Osteoblast (primary cell): Measurements from ENCODE around the gene KASH5. TPM values are rescaled to one million over a fixed set of nuclear protein-coding genes. Genes with fewer than 3 reads are reported as not detected.

Source experiments
- DNase-seq: peaks from one replicate; pipeline ENCODE4 v3.0.0; 2011; ENCODE audit warnings: low spot score, mixed read lengths; ENCODE audit not compliant: insufficient read length; ENCODE audit errors: missing footprints
- H2AFZ ChIP-seq: 2 replicates; pipeline ENCODE4 v1.6.0; 2011; ENCODE audit warnings: mild to moderate bottlenecking, low read length
- H3K27ac ChIP-seq: 2 replicates; pipeline ENCODE4 v1.5.1; 2011; ENCODE audit warnings: mild to moderate bottlenecking, low read depth, low read length, moderate library complexity
- H3K27me3 ChIP-seq: 2 replicates; pipeline ENCODE4 v1.6.0; 2012; ENCODE audit warnings: mild to moderate bottlenecking, control low read depth, inconsistent platforms, low read length, moderate library complexity; ENCODE audit not compliant: insufficient read depth
- H3K36me3 ChIP-seq: 2 replicates; pipeline ENCODE4 v1.5.1; 2011; ENCODE audit warnings: mild to moderate bottlenecking, low read length, control low read depth, moderate library complexity; ENCODE audit not compliant: insufficient read depth
- H3K4me1 ChIP-seq: 2 replicates; pipeline ENCODE4 v1.5.1; 2011; ENCODE audit warnings: mild to moderate bottlenecking, low read length, control low read depth, moderate library complexity; ENCODE audit not compliant: insufficient read depth
- H3K4me2 ChIP-seq: 2 replicates; pipeline ENCODE4 v1.6.0; 2011; ENCODE audit warnings: mild to moderate bottlenecking, low read length; ENCODE audit not compliant: insufficient read depth
- H3K4me3 ChIP-seq: fragments of 200-600 bp; sonication (generic); 3 replicates; pipeline ENCODE4 v1.5.1; 2012; ENCODE audit warnings: mild to moderate bottlenecking, low read length, inconsistent platforms; ENCODE audit not compliant: insufficient read depth
- H3K79me2 ChIP-seq: 2 replicates; pipeline ENCODE4 v1.6.0; 2012; ENCODE audit warnings: mild to moderate bottlenecking, low read length, control low read depth, inconsistent platforms; ENCODE audit not compliant: insufficient read depth
- H3K9me3 ChIP-seq: 2 replicates; pipeline ENCODE4 v1.5.1; 2011; ENCODE audit warnings: low read depth, low read length, control low read depth
- H4K20me1 ChIP-seq: 2 replicates; pipeline ENCODE4 v1.6.0; 2012; ENCODE audit warnings: mild to moderate bottlenecking, low read length, control low read depth; ENCODE audit not compliant: insufficient read depth
- total RNA-seq: library from RNA; depleted of rRNA; stranded (reverse); fragments of >200 nt; gene quantifications from 2 replicates; pipeline ENCODE4 v1.2.3, GENCODE V29; 2012
- TF ChIP-seq, protein P1 (sequence below): IDR thresholded peaks from 2 replicates; pipeline ENCODE4 v1.5.1; 2011; ENCODE audit warnings: mild to moderate bottlenecking, low read depth, low read length, moderate library complexity; ENCODE audit errors: extremely low read depth

Gene KASH5
- total RNA-seq, 1 donor = not detected

- DNase-seq = peak; percentile 50
- H2AFZ ChIP-seq = peak overlapping the region; percentile 83
- H3K27ac ChIP-seq = no peak overlapping the region
- H3K27me3 ChIP-seq = no peaks in the 10 kb centered on the region
- no peaks in the 10 kb centered on the region for H3K9me3 ChIP-seq
- H3K36me3 ChIP-seq = peaks cover 42% of the 10 kb centered on the region
- no peak overlapping the region for H3K4me2 ChIP-seq
- H3K4me3 ChIP-seq = no peak overlapping the region
- TF ChIP-seq, protein P1, sequence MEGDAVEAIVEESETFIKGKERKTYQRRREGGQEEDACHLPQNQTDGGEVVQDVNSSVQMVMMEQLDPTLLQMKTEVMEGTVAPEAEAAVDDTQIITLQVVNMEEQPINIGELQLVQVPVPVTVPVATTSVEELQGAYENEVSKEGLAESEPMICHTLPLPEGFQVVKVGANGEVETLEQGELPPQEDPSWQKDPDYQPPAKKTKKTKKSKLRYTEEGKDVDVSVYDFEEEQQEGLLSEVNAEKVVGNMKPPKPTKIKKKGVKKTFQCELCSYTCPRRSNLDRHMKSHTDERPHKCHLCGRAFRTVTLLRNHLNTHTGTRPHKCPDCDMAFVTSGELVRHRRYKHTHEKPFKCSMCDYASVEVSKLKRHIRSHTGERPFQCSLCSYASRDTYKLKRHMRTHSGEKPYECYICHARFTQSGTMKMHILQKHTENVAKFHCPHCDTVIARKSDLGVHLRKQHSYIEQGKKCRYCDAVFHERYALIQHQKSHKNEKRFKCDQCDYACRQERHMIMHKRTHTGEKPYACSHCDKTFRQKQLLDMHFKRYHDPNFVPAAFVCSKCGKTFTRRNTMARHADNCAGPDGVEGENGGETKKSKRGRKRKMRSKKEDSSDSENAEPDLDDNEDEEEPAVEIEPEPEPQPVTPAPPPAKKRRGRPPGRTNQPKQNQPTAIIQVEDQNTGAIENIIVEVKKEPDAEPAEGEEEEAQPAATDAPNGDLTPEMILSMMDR = no peak
- H3K79me2 ChIP-seq = no peaks in the 10 kb centered on the region
- no peaks in the 10 kb centered on the region for H3K4me1 ChIP-seq
- H4K20me1 ChIP-seq = peaks cover 2% of the 10 kb centered on the region
These were observed 39.5 kb upstream of the KASH5 start for GRCh38 chr19:49348305-49349189.

GRCh38 chr19:49349567-49349966 is 38.5 kb upstream of the KASH5 start:
- H3K36me3 ChIP-seq = peaks cover 47% of the 10 kb centered on the region
- no peak overlapping the region for H3K4me2 ChIP-seq
- no peaks in the 10 kb centered on the region for H3K4me1 ChIP-seq
- no peaks in the 10 kb centered on the region for H3K79me2 ChIP-seq
- no peaks in the 10 kb centered on the region for H3K27me3 ChIP-seq
- TF ChIP-seq, protein P1 = no peak
- no peaks in the 10 kb centered on the region for H3K9me3 ChIP-seq
- H4K20me1 ChIP-seq = peaks cover 2% of the 10 kb centered on the region
- no peak for DNase-seq
- no peak overlapping the region for H2AFZ ChIP-seq
- no peak overlapping the region for H3K27ac ChIP-seq
- H3K4me3 ChIP-seq = no peak overlapping the region

DNA sequence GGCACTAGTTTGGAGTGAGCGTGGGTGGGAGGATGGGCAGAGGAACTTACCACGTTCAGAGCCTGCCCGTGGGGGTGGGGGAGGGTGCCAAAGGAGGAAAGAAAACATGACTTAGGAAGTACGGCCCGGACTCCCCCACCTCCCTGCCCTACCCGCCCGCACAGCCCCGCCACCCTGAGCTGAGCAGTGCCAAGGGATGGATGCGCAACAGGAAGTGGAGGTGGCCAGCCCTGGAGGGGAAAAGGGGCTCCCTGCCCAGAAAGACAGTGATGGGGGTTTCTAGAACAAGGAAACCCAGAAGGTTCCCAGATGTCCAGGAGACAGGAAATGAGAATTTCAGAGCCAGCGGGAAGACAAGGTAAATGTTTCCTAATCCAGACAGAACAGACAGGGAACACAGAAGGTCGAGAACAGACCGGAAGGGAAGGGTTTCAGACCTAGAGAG is 32.1 kb upstream of the KASH5 start:
- TF ChIP-seq, protein P1 = no peak
- no peak for DNase-seq
- Histone ChIP-seq H3K36me3 (peaks cover 24% of the 10 kb centered on the region), H3K4me2 (no peak overlapping the region), H3K4me3 (no peak overlapping the region), H3K27ac (no peak overlapping the region), H2AFZ (no peak overlapping the region), H3K9me3 (no peaks in the 10 kb centered on the region), H3K79me2 (no peaks in the 10 kb centered on the region), H4K20me1 (no peaks in the 10 kb centered on the region), H3K27me3 (no peaks in the 10 kb centered on the region), H3K4me1 (no peaks in the 10 kb centered on the region)

GRCh38 chr19:49356382-49356781 is 31.7 kb upstream of the KASH5 start:
- peak; percentile 30 for DNase-seq
- H2AFZ ChIP-seq = no peak overlapping the region
- H4K20me1 ChIP-seq = no peaks in the 10 kb centered on the region
- H3K4me2 ChIP-seq = no peak overlapping the region
- H3K36me3 ChIP-seq = peaks cover 19% of the 10 kb centered on the region
- H3K9me3 ChIP-seq = no peaks in the 10 kb centered on the region
- no peaks in the 10 kb centered on the region for H3K27me3 ChIP-seq
- H3K27ac ChIP-seq = no peak overlapping the region
- TF ChIP-seq, protein P1 = no peak
- H3K79me2 ChIP-seq = peaks cover 2% of the 10 kb centered on the region
- H3K4me3 ChIP-seq = no peak overlapping the region
- peaks cover 3% of the 10 kb centered on the region for H3K4me1 ChIP-seq
